Fibroblast of upper back skin (primary cell): ENCODE results near the gene DENND4C.
A peak's percentile ranks its signal among the peaks of the same experiment; 100 is the strongest.
"Not testable (repeated sequence)": the region's sequence is repeated elsewhere in the genome, so short reads cannot be mapped to it uniquely, and the experiment has no call there.

Source experiments
- DNase-seq: peaks from one replicate; pipeline ENCODE4 v3.0.0-alpha.2; 2013

The DENND4C gene

DNA sequence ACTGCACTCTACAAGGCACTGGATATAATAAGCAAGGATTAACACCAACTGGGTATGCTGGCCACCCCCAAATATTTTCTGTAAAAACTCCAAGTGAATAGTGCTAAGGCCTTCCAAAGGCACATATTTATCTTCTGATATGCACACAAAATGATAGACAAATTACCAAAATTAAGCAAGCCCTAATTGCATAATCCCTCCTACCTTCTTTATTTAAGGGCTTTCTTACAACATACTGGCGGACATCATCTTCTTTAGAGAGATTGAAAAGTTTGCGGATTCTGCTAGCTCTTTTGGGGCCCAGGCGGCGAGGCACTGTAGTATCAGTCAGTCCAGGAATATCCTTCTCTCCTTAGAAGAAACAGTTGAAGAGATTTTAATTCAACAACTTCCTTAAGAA, 147.7 kb downstream of the DENND4C start:
- DNase-seq = no peak

DNA sequence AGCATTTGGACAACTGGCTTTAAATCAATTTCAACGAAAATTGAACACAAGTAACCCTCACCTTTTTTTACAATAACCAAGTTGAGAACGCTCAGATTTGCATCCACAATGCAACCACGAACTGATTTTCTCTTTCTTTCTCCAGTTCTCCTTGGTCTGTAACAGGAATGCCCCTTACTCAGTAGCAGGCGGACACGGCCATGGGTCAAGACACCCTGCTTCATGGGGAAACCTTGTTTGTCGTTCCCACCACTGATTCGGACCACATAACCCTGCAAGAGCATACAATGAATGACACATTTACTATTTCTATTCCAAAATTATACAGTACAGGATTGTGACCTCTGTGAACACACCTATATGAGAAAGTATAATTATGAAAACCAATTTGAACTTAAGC, 148.2 kb downstream of the DENND4C start:
- DNase-seq = no peak

DNA sequence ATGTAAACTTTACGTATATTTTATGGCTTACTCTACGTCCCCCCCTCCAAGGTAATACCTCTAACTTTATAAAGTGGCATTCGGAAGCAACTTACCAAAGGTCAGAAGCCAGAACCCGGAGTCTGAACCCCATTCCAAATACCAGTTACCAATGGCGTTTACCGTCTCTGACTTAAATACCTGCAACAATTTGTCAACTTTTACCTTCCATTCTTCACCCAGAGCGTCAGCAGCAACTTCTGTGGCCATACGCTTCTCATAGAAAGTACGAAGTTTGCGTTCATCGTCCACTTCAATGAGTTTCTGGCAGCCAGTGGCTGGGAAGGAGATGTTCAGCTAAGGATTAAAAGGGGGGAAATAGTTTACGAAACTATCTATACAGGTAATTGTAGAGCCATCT, 148.8 kb downstream of the DENND4C start:
- no peak for DNase-seq

DNA sequence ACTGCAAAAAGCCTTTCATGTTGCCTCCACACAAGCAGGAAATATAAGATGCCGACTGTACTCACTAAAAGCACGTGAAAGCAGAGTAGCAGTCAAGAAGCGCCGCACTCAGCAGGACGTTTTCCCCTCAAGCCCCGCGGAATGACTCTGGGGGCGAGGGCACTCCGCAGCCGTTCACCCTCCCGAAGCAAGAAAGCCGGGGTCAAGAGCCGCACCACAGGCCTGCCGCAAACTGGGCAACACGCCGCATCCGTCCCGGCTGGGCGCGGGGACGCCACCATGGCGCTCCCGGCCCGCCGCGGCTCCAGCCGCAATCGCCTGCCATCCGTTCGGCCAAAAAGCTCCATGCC, 149.2 kb downstream of the DENND4C start:
- DNase-seq = no peak

DNA sequence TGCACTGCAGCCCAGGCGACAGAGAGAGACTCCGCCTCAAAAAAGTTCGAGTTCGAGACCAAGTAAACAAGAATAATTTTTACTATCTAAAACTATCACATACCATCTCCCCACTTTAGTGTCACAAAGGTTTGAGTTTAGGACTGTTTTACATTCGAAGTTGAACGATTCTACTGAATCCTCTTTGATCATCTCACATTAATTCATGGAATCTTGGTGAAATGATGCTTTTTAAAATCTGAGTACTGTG, 150.3 kb downstream of the DENND4C start:
- no peak for DNase-seq

DNA sequence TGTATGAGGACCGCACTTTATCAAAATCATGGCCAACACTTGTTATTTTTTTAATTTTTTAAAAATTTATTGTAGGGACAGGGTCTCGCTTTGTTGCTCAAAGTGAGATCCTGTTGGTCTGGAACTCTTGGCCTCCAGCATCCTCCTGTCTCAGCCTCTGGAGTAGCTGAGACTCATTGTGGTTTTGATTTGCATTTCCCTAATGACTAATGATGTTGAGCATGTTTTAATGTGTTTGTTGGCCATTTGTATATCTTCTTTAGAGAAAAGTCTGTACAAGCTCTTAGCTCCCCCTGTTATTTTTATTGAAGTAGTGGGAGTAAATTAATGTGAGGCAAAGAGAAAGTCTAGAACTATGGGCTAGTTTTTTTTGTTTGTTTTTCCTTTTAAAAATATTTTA, 151.2 kb downstream of the DENND4C start:
- no peak for DNase-seq

DNA sequence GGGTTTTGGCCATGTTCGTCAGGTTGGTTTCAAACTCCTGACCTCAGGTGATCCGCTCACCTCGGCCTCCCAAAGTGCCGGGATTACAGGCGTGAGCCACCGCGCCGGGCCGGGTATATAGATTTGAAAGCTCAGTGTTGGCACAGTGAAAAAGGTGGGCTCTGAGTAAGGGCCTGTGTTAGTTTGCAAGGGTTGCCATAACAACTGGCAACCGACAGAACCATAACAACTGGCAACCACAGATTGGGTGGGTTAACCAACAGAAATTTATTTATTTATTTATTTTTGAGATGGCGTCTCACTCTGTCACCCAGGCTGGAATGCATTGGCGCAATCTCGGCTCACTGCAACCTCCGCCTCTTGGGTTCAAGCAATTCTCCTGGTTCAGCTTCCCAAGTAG, 154.7 kb downstream of the DENND4C start:
- DNase-seq = not testable (repeated sequence)

DNA sequence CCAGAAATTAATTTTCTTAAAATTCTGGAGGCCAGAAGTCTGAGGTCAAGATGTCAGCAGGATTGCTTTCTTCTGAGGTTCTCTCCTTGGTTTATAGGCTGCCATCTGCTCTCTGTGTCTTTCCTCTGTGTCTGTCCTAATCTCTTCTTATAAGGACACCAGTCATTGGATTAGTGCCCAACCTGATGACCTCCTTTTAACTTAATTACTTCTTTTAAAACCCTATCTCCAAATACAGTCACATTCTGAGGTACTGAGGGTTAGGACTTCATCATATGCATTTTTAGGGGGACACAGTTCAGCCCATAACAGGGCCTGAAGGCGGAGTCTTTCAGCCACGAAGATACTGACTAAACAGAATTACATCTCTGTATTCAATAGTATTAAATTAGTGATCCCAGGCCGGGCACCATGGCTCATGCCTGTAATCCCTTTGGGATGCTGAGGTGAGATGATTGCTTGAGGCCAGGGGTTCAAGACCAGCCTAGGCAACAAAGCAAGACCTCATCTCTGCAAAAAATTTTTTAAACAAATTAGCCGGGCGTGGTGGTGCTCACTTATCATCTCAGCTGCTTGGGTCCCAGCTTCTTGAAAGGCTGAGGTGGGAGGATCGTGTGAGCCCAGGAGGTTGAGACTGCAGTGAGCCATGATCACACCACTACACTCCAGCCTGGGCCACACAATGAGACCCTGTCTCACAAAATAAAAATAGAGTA, 155.5 kb downstream of the DENND4C start:
- no peak for DNase-seq

DNA sequence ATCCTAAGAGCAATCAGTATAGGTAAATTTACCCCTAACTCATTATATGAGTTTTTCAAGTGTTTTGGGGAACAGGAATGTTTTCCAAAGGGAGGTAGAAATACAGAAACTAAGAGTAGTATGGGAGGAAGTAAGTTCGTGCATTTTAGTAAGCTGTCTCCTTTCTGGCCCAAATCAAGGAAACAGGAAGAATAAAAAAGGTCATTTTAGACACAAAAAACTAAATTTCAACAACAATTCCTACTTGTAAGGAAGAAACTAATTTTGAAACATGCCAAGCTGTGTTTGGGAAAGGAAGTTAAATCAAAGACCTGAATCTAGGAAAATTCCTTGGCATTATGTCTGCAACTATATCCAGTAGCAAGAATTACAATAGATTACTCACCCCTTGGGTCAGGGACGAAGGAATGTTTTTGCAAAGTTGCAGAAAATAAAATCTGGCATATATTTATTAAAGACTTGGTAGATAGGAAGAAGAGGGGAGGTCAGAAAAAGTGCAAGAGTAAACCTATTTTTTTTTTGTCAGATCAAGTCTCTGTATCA, 156.1 kb downstream of the DENND4C start:
- DNase-seq = peak; percentile 17

DNA sequence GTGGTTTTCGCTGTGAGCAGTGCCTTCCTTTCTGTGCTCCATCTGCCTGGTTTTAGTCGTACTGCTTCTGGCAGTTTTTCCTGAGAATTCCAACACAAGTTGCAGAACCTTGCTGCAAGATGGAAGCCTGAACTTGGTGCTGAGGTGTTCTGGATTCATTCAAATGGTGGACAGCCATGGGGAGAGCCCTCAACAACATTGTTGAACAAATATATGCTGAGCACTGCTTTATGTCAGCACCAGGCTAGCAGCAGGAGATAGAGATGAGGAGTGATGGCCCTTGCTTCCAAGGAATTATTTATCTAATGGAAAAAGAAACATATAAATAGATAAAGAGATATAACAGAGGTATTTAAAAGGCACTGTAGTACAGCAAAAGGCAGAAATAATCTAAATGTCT, 156.8 kb downstream of the DENND4C start:
- DNase-seq = no peak

DNA sequence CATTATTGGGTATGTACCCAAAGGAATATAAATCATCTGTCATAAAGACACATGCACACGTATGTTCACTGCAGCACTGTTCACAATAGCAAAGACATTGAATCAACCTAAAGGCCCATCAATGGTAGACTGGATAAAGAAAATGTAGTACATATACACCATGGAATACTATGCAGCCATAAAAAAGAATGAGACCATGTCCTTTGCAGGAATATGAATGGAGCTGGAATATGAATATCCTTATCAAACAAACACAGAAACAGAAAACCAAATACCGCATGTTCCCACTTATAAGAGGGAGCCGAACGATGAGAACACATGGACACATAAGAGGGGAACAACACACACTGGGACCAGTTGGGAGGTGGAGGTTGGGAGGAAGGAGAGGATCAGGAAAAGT, 159.0 kb downstream of the DENND4C start:
- not testable (repeated sequence) for DNase-seq

DNA sequence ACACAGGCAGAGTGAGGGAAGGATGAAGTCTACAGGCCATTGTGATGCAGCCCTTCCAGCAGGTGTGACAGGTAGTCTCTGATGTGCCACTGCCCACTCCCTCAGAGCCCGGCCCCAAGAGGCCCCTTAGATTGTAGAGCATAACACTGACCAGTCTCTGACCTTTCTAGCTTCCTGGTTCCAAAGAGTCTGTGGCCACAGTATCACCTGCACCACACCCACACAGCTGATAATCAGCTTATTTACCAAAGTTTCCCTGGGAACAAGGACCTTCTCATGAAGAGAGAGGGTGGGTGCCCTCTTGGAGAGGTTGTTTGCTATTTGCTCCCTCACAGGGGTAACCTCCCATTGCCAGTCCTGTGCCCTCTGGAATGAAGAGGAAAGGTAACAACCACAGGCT, 167.4 kb downstream of the DENND4C start:
- no peak for DNase-seq

DNA sequence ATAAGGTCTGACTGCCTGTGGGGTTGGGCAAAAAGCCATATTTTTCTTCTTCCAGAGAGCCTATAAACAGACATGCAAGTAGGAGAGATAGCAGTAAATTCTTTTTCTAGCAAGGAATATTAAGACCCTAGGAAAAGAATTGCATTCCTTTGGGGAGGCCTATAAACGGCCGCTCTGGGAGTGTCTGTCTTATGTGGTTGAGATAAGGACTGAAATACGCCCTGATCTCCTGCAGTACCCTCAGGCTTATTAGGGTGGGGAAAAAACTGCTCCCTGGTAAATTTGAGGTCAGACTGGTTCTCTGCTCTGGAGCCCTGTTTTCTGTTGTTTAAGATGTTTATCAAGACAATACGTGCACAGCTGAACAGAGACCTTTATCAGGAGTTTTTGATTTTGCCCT, 172.7 kb downstream of the DENND4C start:
- DNase-seq = not testable (repeated sequence)

DNA sequence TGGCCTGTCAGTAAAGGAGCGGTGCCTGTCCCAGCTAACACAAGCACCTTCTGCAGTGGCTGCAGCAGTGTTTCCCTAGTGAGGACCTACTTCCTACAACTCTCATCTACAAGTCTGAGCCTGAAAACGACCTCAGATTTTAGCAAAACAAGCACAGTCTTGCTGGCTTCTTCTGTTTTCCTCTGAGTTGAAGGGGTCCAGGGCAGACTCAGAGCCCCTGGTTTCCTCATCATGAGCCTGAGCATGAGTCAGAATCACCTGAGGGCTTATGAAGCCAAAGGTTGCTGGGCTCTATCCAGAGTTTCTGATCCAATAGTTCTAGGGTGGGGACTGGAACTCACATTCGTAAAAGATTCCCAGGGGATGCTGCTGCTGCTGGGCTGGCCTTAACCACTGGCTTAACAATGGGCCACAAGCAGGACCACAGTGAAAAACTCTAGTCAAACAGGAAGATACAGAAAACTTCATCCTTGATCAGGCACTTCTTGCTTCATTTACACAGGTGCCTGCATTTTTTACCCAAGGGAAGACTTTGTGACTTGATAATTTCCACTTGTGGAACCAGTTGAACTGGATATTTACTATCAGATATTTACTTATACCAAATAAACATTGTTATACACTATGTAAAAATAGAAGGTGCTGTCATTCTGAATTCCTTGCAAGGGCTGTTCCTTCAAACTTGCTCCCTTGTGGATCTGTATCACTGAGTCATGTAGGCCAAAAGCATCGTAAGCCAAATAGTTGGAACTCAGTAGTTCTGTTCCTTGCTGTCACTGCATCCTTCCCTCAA, 174.0 kb downstream of the DENND4C start:
- DNase-seq = no peak

DNA sequence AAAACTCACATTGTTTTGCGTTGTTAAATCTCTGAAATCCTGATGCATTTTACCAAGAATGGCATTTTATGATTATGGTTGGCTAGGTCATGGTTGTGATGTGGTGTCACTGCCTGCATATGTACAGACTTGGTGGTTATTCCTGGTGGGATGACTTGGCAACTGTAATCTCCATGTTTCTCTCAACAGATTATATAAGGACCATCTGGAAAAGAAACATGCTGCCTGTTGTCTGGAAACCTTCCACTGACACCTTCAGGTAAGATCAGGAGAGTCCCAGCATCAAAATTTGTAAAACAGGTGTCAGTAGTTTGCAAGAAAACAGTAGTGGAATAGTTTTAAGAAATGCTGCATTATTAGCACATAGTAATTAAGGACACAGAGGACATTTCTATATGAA, 175.3 kb downstream of the DENND4C start:
- no peak for DNase-seq

DNA sequence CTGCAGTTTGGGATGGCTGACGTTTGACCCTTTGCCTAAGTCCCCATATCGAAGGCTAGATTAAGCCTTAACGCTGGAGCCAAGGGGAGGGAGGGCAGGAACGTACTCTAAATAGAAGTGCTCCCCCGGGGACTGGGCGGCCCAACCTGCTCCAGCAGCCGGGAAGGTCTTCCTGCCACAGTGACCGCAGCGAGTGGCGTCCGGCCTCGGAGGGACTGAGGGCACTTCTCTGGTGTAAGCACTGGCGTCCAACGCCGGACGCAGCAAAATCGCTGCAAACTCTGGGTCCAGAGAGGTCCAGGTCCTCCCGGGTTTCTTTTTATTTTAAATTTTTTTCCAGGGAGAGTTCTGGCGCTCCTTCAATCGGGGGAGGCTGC, 177.8 kb downstream of the DENND4C start:
- DNase-seq = no peak

DNA sequence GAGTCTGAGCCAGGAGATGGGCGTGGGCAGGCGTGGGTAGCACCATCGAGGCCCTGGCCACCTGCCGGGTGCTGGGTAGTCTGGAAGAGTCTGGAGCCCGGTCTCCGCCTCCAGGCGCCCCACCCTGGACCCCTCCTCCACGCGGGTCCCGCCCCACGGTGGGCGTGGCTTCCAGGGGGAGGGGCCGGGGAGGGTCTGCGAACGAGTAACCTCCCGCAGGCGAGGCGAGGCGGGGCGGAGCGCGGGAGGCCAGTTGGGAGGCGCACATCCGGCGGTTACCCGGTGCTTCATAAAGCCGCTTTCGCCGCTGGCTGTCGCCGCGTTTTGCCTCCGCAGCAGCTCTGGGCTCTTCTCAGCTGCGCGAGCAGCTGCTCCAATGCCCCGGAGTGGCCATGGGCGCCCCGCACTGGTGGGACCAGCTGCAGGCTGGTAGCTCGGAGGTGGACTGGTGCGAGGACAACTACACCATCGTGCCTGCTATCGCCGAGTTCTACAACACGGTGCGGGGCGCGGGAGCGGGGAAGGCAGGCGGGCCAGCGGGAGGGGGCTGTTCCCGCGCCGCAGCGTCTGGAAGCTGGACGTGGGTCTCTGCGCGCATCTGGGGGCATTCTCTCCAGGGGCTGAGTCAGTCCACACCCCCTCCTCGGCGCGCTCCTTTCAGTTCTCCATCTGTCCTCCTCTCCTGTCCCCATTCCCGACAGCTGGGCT, 178.4 kb downstream of the DENND4C start, which contains the start of gene ACER2:
TSS of gene ACER2 (plus strand) at position 317 of the 708 bp plus-strand sequence. CDS start at position 393, 76 bp downstream.
- peak; percentile 86 for DNase-seq

DNA sequence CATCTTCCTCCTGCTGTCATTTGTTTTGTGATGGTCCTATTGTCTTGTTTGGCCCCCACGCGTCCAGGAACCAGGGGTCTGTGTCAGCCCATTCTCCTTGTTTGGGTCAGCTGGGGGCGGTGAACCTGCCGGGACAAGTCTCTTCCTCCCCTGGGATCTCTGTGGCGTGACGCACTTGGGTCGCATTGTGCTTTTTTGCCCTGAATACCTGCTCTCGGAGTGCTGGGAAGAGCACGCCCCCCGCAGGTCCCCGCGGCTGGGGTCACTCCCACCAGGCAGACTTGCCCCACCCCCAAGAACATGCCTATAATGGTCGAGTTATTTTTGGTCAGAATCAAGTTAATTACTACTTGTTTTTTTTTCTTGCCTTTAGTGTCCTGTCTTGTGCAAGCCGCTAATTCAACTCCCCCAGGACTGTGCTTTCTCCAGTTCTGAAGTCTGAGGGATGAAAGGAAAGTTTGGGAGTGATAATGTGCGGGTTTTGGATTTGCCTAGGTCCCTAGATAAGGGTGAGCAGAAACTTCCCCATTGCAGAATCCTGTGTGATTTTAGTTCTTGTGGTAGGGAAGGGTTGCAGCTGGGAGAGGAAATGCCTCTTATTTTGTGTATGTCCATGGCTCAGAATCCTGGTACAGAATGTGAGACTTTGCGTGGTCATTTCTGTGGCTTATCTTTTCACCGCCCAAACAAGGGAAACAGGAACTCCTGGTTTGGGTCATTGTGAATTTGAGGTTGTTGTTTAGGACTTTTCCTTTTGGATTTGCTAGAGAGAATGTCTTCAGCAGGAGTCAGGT, 179.1 kb downstream of the DENND4C start:
- no peak for DNase-seq

DNA sequence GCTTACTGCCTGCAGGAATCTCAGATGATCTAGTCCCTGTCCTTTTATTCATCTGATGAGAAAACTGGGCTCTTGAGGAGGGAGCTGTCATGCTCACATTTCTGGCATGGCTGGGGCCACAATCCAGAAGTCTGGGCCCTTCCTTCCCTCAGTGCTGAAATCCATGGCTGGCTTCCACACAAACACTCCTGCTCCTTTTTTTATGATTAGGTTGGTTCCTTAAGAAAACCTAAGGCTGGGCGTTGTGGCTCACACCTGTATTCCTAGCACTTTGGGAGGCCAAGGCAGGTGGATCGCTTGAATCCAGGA, 179.7 kb downstream of the DENND4C start:
- no peak for DNase-seq

DNA sequence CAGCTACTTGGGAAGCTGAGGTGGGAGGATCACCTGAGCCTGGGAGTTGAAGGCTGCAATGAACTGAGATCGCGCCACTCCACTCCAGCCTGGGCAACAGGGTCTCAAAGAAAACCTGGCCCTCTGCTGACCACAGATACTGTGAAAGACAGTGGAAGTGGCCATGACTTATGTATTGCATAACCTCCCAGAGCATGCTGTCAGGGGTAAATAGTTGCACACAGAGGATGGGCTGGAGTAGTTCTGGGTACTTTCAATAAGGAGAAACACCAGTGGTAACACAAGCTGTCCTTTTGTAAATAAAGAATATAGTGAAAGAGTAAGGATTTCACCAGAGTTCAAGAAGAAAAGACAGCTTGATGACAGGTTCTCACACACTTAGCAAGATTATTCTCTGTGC, 180.1 kb downstream of the DENND4C start:
- no peak for DNase-seq

DNA sequence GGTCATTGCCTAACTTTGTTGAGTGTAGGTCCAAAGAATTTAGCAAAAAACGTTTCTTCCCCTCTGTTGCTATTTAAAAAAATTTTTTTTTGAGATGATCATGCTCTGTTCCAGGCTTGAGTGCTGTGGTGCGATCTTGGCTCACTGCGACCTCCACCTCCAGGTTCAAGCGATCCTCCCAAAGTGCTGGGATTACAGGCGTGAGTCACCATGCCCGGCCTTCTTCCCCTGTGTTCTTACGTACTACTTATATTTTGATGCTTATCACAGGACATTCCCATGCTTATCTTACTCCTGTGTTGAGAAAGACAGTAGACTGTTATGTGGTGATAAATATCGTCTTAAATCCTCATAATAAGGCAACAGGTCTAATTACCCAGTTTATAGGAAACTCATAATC, 180.8 kb downstream of the DENND4C start:
- no peak for DNase-seq

DNA sequence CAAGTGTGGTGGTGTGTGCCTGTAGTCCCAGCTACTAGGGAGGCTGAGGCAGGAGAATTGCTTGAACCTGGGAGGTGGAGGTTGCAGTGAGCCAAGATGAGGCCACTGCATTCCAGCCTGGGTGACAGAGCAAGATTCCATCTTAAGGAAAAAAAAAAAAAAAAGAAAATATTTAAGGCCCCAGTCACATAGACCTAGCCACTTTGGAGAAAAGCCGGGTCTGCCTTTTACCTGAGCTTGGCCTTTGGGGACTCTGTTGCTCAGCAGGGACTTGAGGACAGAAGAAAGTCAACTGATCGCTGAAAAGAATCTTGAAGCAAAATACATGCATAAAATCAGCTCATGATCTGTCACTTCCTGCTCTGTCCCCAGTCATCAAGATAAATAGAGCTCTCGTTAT, 183.0 kb downstream of the DENND4C start:
- not testable (repeated sequence) for DNase-seq

DNA sequence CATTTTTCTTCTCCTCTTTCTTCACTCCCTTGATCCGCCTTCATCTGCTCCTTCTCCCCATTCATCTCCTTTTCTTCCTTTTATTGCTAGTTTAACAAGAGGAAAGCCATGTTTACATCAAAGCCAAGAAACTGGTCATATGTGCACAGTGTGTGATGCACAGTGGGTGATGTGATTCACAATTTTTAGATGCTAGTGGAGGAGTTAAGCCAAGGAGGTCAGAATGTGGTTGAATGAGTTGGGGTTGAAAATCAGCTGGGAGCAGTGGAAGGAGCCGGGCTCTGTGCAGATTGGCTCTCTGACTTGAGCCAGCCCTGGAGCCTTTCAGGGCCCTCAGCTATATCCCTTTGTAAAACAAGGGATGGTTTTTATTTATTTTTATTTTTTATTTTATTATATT, 185.7 kb downstream of the DENND4C start:
- DNase-seq = peak; percentile 23
